ENCODE data around the gene POFUT1. TPM values are rescaled to one million over a fixed set of nuclear protein-coding genes. Genes with fewer than 3 reads are reported as not detected.
"Not testable (repeated sequence)": the region's sequence is repeated elsewhere in the genome, so short reads cannot be mapped to it uniquely, and the experiment has no call there.

The POFUT1 gene
- total RNA-seq, 1 experiment from 2014 or later, result 51.3 TPM

GRCh38 chr20:32249030-32249738 is 41.5 kb downstream of the POFUT1 start:
- Histone ChIP-seq H3K4me1 (replicated peaks; ENCODE audit: insufficient read depth) (peaks cover 9% of the 10 kb centered on the region; the same call in 1 of the 2 replicates), H3K27me3 (ENCODE audit: insufficient read depth, low read depth) (no peaks in the 10 kb centered on the region), H3K36me3 (ENCODE audit: low read depth) (no peaks in the 10 kb centered on the region), H4K20me1 (ENCODE audit: insufficient read depth) (no peaks in the 10 kb centered on the region), H3K79me2 (ENCODE audit: low read depth) (no peaks in the 10 kb centered on the region), H3K4me3 (no peak overlapping the region), H3K9me2 (ENCODE audit: insufficient read depth) (no peaks in the 10 kb centered on the region), H2AFZ (no peak overlapping the region), H3K9me3 (ENCODE audit: insufficient read depth, low read depth) (no peaks in the 10 kb centered on the region), H3K27ac (no peak overlapping the region), H3F3A (ENCODE audit: insufficient read depth, low read depth) (no peaks in the 10 kb centered on the region; the same call in 1 of the 2 replicates), H3K4me2 (no peak overlapping the region)
- ChIA-PET CTCF (no interaction called here), POLR2A (ENCODE audit: unreplicated experiment) (no interaction called here)
- DNase-seq, result no peak
- intact Hi-C loops (cut with micrococcal nuclease; ENCODE audit: unreplicated experiment), result no loop called here
- TF ChIP-seq CTCF (conservative IDR thresholded peaks at IDR 0.05), result no peak
- TF ChIP-seq EZH2 (IDR thresholded peaks at IDR 0.05; ENCODE audit: low read depth), result no peak
- BruUV-seq (replicated peaks), result no TSS peak

GRCh38 chr20:32251470-32251869 is 43.8 kb downstream of the POFUT1 start:
- ChIA-PET POLR2A (ENCODE audit: unreplicated experiment) (no interaction called here), CTCF (interaction anchor here (0.6 kb wide), 1 partner anchor 9 kb away, joined by 3 read pairs; no protein-coding TSS in a partner anchor)
- BruUV-seq (replicated peaks), result no TSS peak
- Histone ChIP-seq H3K4me1 (replicated peaks; ENCODE audit: insufficient read depth) (peaks cover 15% of the 10 kb centered on the region), H3K4me2 (no peak overlapping the region), H4K20me1 (ENCODE audit: insufficient read depth) (no peaks in the 10 kb centered on the region), H3K36me3 (ENCODE audit: low read depth) (no peaks in the 10 kb centered on the region), H3F3A (ENCODE audit: insufficient read depth, low read depth) (peaks cover 11% of the 10 kb centered on the region; the same call in 1 of the 2 replicates), H3K9me3 (ENCODE audit: insufficient read depth, low read depth) (no peaks in the 10 kb centered on the region), H2AFZ (no peak overlapping the region), H3K79me2 (ENCODE audit: low read depth) (no peaks in the 10 kb centered on the region), H3K27ac (no peak overlapping the region), H3K27me3 (ENCODE audit: insufficient read depth, low read depth) (no peaks in the 10 kb centered on the region), H3K4me3 (no peak overlapping the region), H3K9me2 (ENCODE audit: insufficient read depth) (no peaks in the 10 kb centered on the region)
- TF ChIP-seq EZH2 (IDR thresholded peaks at IDR 0.05; ENCODE audit: low read depth) (no peak), CTCF (conservative IDR thresholded peaks at IDR 0.05) (no peak)
- intact Hi-C loops (cut with micrococcal nuclease; ENCODE audit: unreplicated experiment), result no loop called here
- DNase-seq, result no peak

GRCh38 chr20:32252189-32252588 is 44.5 kb downstream of the POFUT1 start:
- intact Hi-C loops (cut with micrococcal nuclease; ENCODE audit: unreplicated experiment), result no loop called here
- Histone ChIP-seq H3K36me3 (ENCODE audit: low read depth) (no peaks in the 10 kb centered on the region), H4K20me1 (ENCODE audit: insufficient read depth) (no peaks in the 10 kb centered on the region), H3K4me1 (replicated peaks; ENCODE audit: insufficient read depth) (peaks cover 22% of the 10 kb centered on the region), H3K27me3 (ENCODE audit: insufficient read depth, low read depth) (no peaks in the 10 kb centered on the region), H2AFZ (no peak overlapping the region), H3K4me2 (no peak overlapping the region), H3F3A (ENCODE audit: insufficient read depth, low read depth) (peaks cover 18% of the 10 kb centered on the region; the same call in 1 of the 2 replicates), H3K9me3 (ENCODE audit: insufficient read depth, low read depth) (no peaks in the 10 kb centered on the region), H3K27ac (no peak overlapping the region), H3K4me3 (no peak overlapping the region), H3K79me2 (ENCODE audit: low read depth) (no peaks in the 10 kb centered on the region), H3K9me2 (ENCODE audit: insufficient read depth) (no peaks in the 10 kb centered on the region)
- POLR2A ChIA-PET (ENCODE audit: unreplicated experiment), result no interaction called here
- DNase-seq, result no peak
- no TSS peak for BruUV-seq (replicated peaks)
- TF ChIP-seq EZH2 (IDR thresholded peaks at IDR 0.05; ENCODE audit: low read depth), result no peak
- TF ChIP-seq CTCF (conservative IDR thresholded peaks at IDR 0.05), result no peak
- CTCF ChIA-PET, result no interaction called here

GRCh38 chr20:32260973-32261372 is 53.3 kb downstream of the POFUT1 start:
- H3K27me3 ChIP-seq (ENCODE audit: insufficient read depth, low read depth); H2AFZ ChIP-seq; DNase-seq; H3K9me2 ChIP-seq (ENCODE audit: insufficient read depth); H3K9me3 ChIP-seq (ENCODE audit: insufficient read depth, low read depth); intact Hi-C loops (cut with micrococcal nuclease; ENCODE audit: unreplicated experiment); H4K20me1 ChIP-seq (ENCODE audit: insufficient read depth); CTCF ChIA-PET; POLR2A ChIA-PET (ENCODE audit: unreplicated experiment); BruUV-seq (replicated peaks); H3K4me3 ChIP-seq; H3K27ac ChIP-seq; H3K4me2 ChIP-seq; H3K36me3 ChIP-seq (ENCODE audit: low read depth); H3K79me2 ChIP-seq (ENCODE audit: low read depth): not testable (repeated sequence)
- H3F3A ChIP-seq (ENCODE audit: insufficient read depth, low read depth), result peaks cover 17% of the 10 kb centered on the region; the same call in 1 of the 2 replicates
- peaks cover 15% of the 10 kb centered on the region for H3K4me1 ChIP-seq (replicated peaks; ENCODE audit: insufficient read depth)

All from PC-9 (cell line).